Thyroid gland (tissue), 4 donors: Measurements from ENCODE around the gene VWF.

Experiments
- CTCF ChIP-seq, 6 experiments: fragments of 200-600 bp in 3 of 6; fragments of 450-650 bp in 3 of 6; sonication (generic) in 3 of 6; IDR thresholded peaks; one replicate each; pipeline ENCODE4 v1.5.1; 2016 to 2019; ENCODE audit warnings: antibody characterized with exemption in 6 of 6, mild to moderate bottlenecking in 2 of 6, inconsistent platforms in 1 of 6, moderate library complexity in 1 of 6
- POLR2A ChIP-seq, 2 donors: fragments of 450-650 bp; IDR thresholded peaks; one replicate each; pipeline ENCODE4 v1.6.1; 2017; ENCODE audit warnings: antibody characterized with exemption in 2 of 2, mild to moderate bottlenecking in 2 of 2, moderate library complexity in 1 of 2

GRCh38 chr12:6037459-6037858 is 87.0 kb downstream of the VWF start:
- TF ChIP-seq CTCF (IDR thresholded peaks at IDR 0.05) (no peak), POLR2A (IDR thresholded peaks at IDR 0.05) (no peak)
